Smooth muscle cell (in vitro differentiated cells): Measurements from ENCODE around the gene NPB. TPM values are rescaled to one million over a fixed set of nuclear protein-coding genes. Genes with fewer than 3 reads are reported as not detected.

Experiments
- DNase-seq: peaks from one replicate; lab custom pipeline; 2025; ENCODE audit not compliant: unreplicated experiment; lab: John Stamatoyannopoulos, UW
- H2AFZ ChIP-seq: fragments of 200-600 bp; sonication (generic); 2 replicates; pipeline ENCODE4 v1.6.0; 2016; ENCODE audit warnings: antibody characterized with exemption, low read depth, mild to moderate bottlenecking
- H3F3A ChIP-seq: fragments of 200-600 bp; sonication (generic); 2 replicates; pipeline ENCODE4 v1.6.0; 2017; ENCODE audit warnings: antibody characterized with exemption, low read depth
- H3K27ac ChIP-seq: fragments of 200-600 bp; sonication (generic); 2 replicates; pipeline ENCODE4 v1.5.1; 2016; ENCODE audit warnings: low read depth, mild to moderate bottlenecking
- H3K27me3 ChIP-seq: fragments of 200-600 bp; sonication (generic); 2 replicates; pipeline ENCODE4 v1.6.1; 2016; ENCODE audit warnings: low read depth, mild to moderate bottlenecking
- H3K36me3 ChIP-seq: fragments of 200-600 bp; sonication (generic); 2 replicates; pipeline ENCODE4 v1.5.1; 2016; ENCODE audit warnings: low read depth
- H3K4me1 ChIP-seq: fragments of 200-600 bp; sonication (generic); 2 replicates; pipeline ENCODE4 v1.5.1; 2016; ENCODE audit warnings: low read depth
- H3K4me2 ChIP-seq: fragments of 200-600 bp; sonication (generic); 2 replicates; pipeline ENCODE4 v1.6.0; 2016; ENCODE audit warnings: mild to moderate bottlenecking
- H3K4me3 ChIP-seq: fragments of 200-600 bp; sonication (generic); 2 replicates; pipeline ENCODE4 v1.5.1; 2016; ENCODE audit warnings: mild to moderate bottlenecking
- H3K79me2 ChIP-seq: fragments of 200-600 bp; sonication (generic); 2 replicates; pipeline ENCODE4 v1.6.0; 2016; ENCODE audit warnings: low read depth, mild to moderate bottlenecking
- H3K9ac ChIP-seq: fragments of 200-600 bp; sonication (generic); 2 replicates; pipeline ENCODE4 v1.6.0; 2016; ENCODE audit warnings: low read depth
- H3K9me3 ChIP-seq: fragments of 200-600 bp; sonication (generic); replicated peaks from 2 replicates; pipeline ENCODE4 v1.5.1; 2016; ENCODE audit warnings: low read depth
- H4K20me1 ChIP-seq: fragments of 200-600 bp; sonication (generic); 2 replicates; pipeline ENCODE4 v1.6.0; 2016; ENCODE audit warnings: low read depth
- WGBS: methylation state at CpG from one replicate; pipeline ENCODE4 v1.1.7; 2016; ENCODE audit warnings: low lambda C conversion rate; 5-methylcytosine and 5-hydroxymethylcytosine counted together
- polyA plus RNA-seq: library from polyadenylated mRNA; unstranded; fragments of >200 nt; fragmentation: Nextera tagmentation; extraction: Ambion mirVana; gene quantifications from 2 replicates; pipeline ENCODE4 v1.2.1, GENCODE V29; 2016
- total RNA-seq: library from RNA; depleted of rRNA; stranded (reverse); fragments of >200 nt; gene quantifications from 2 replicates; pipeline ENCODE4 v1.2.3, GENCODE V29; 2014
- TF ChIP-seq, protein P1 (sequence below): fragments of 200-600 bp; sonication (generic); IDR thresholded peaks from 2 replicates; pipeline ENCODE4 v1.5.1; 2017; ENCODE audit warnings: borderline replicate concordance, mild to moderate bottlenecking, antibody characterized with exemption; ENCODE audit not compliant: insufficient read depth, poor library complexity, severe bottlenecking

Gene NPB
- total and polyA plus RNA-seq, 2 experiments from 2014 or later, result 7.9 to 14.4 TPM

DNA sequence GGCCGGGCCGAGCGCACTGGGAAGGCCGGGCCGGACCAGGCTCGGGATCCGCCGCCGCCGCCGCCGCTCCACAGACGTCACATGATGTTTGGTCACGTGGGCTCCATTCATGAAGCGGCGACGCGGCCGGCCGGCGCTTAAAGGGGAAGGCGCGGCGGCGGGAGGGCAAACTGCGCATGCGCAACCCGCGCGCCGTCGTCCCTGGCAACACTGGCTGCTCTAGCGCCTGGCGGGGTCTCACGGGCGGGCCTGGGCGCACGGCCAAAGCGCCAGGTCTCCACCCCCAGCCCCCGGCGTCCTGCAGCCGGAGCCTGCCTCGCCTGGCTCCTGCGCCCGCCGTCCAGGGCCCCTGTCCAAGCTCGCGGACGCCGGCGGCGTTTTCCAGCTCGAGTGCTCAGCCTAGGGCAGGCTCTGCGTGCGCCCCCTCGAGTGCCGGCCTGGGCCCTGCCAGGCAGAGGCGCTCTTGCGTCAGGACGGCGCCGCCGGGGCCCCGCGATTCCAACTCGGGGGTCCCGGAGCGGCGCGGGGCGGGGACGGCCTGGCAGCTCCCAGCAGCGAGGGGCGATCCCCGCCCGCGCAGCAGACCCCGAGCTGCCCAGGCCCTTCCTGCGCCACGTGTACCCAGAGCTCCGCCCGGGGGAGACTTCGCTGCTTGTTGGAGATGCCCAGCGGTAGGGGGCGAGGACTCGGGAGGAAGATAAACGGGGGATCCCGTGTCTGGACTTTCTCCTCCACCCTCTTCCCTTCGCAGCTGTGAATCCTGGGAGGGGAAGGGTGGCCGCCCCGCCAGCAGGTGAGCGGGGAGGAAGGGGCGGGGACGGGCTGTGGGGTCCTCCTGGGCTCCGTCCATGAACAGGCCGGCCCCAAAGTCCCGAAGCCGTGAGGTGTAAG lies 25.9 kb downstream of the NPB start, which contains the start of gene MAFG:
Gene MAFG (minus strand): TSS at position 83 of the 891 bp plus-strand sequence. CDS start 4,550 bp downstream, outside the sequence.
- TF ChIP-seq, protein P1, sequence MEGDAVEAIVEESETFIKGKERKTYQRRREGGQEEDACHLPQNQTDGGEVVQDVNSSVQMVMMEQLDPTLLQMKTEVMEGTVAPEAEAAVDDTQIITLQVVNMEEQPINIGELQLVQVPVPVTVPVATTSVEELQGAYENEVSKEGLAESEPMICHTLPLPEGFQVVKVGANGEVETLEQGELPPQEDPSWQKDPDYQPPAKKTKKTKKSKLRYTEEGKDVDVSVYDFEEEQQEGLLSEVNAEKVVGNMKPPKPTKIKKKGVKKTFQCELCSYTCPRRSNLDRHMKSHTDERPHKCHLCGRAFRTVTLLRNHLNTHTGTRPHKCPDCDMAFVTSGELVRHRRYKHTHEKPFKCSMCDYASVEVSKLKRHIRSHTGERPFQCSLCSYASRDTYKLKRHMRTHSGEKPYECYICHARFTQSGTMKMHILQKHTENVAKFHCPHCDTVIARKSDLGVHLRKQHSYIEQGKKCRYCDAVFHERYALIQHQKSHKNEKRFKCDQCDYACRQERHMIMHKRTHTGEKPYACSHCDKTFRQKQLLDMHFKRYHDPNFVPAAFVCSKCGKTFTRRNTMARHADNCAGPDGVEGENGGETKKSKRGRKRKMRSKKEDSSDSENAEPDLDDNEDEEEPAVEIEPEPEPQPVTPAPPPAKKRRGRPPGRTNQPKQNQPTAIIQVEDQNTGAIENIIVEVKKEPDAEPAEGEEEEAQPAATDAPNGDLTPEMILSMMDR, result peak; percentile 30
- peak within 1 kb of the TSS; percentile 92 for H3K4me3 ChIP-seq
- peak within 1 kb of the TSS; percentile 98 for H3K4me2 ChIP-seq
- peaks cover 29% of the 10 kb centered on the region for H3K4me1 ChIP-seq
- peak; percentile 83 for DNase-seq
- peak within 1 kb of the TSS; percentile 66 for H2AFZ ChIP-seq
- peaks cover 10% of the 10 kb centered on the region for H3F3A ChIP-seq
- H3K79me2 ChIP-seq, result peaks cover 42% of the 10 kb centered on the region
- H3K27me3 ChIP-seq, result no peaks in the 10 kb centered on the region
- peaks cover 45% of the 10 kb centered on the region for H4K20me1 ChIP-seq
- H3K9me3 ChIP-seq, result no peaks in the 10 kb centered on the region
- H3K36me3 ChIP-seq, result no peaks in the 10 kb centered on the region
- peak within 1 kb of the TSS; percentile 100 for H3K27ac ChIP-seq
- WGBS, result under 1% methylated on average over 43 of the region's 98 CpGs
- H3K9ac ChIP-seq, result peak within 1 kb of the TSS; percentile 100

DNA sequence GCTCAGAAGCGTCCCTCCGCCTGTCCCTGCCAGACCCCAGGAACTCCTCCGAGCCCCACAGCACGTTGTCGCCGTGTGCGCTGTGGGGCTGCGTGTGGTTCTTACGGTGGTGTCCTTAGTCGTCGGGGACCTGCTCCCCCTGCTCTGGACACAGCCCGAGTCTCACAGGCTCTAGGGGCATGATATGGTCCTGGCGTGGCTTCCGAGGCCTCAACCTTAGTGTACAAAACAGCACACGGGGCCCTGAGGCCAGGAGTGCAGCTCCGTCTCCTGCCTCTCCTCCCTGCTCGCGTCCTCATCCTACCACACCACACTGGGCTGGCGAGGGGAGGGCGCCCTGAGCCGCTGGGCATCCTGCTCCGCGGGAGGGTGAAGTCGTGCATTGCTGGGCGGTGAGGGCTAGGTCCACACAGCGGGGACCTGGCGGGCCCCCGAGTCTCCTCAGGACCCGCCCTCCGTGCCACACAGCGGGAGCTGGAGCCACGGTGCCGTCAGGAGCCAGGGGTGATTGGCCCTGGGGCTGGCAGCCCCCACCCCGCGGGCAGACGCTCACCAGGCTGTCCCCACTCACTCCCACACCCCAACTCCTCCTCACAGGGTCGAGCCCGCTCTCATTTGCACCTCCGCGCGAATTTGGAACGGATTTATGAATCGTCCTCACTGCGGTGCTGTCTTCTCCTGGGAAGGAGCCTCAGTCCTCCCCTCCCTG lies 26.7 kb downstream of the NPB start:
- H3K4me3 ChIP-seq, result peak overlapping the region; percentile 63
- 25% methylated on average over 40 of the region's 44 CpGs for WGBS
- peaks cover 34% of the 10 kb centered on the region for H3K79me2 ChIP-seq
- no peak for DNase-seq
- peak overlapping the region; percentile 89 for H3K9ac ChIP-seq
- peaks cover 14% of the 10 kb centered on the region for H3F3A ChIP-seq
- no peaks in the 10 kb centered on the region for H3K27me3 ChIP-seq
- H2AFZ ChIP-seq, result peak overlapping the region; percentile 66
- TF ChIP-seq, protein P1, result no peak
- H3K4me2 ChIP-seq, result peak overlapping the region; percentile 96
- no peaks in the 10 kb centered on the region for H3K36me3 ChIP-seq
- no peaks in the 10 kb centered on the region for H3K9me3 ChIP-seq
- peaks cover 45% of the 10 kb centered on the region for H4K20me1 ChIP-seq
- H3K4me1 ChIP-seq, result peaks cover 21% of the 10 kb centered on the region
- peak overlapping the region; percentile 56 for H3K27ac ChIP-seq

DNA sequence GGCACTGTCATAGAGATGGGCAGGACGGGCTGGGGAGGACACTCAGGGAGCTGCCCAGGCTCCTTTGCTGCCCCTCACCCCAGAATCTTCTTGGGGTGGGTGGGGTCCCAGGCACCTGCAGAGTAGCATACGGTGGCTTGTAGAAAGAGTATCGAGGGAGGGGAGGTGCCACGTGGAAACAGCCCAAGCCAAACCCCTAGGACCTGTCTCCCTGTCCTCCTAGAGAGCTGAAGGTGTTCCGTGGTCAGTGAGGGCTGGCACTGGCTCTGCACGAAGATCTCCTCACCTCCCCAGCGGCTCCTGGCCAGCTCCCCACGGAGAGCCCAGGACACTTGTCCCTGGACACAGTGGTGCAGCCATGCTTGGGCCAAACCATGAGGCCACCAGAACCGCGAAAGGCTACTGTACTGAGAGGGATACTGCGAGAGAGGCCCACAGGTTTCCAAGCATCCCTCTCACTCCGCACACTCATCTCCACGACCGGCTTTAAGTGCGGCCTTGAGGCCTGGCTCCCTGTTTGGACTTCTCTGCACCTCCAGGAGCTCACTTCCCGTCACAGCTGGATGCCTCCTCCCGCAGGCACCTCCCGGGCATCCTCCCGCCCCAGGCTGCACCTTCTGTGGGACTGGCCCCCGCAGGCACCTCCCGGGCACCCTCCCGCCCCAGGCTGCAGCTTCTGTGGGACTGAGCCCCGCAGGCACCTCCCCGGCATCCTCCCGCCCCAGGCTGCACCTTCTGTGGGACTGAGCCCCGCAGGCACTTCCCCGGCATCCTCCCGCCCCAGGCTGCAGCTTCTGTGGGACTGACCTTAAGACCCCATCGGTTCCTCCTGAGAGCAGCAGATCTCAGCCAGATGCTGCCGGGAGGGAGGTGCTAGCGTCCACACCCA lies 27.5 kb downstream of the NPB start:
- H3K79me2 ChIP-seq, result peaks cover 26% of the 10 kb centered on the region
- no peak for DNase-seq
- H3K4me2 ChIP-seq, result peak overlapping the region; percentile 96
- TF ChIP-seq, protein P1, result no peak
- no peak overlapping the region for H3K9ac ChIP-seq
- peaks cover 45% of the 10 kb centered on the region for H4K20me1 ChIP-seq
- H3K4me1 ChIP-seq, result peaks cover 13% of the 10 kb centered on the region
- H3K4me3 ChIP-seq, result peak overlapping the region; percentile 63
- H2AFZ ChIP-seq, result no peak overlapping the region
- H3K36me3 ChIP-seq, result no peaks in the 10 kb centered on the region
- H3F3A ChIP-seq, result peaks cover 18% of the 10 kb centered on the region
- 92% methylated on average over 23 of the region's 31 CpGs for WGBS
- H3K27me3 ChIP-seq, result no peaks in the 10 kb centered on the region
- no peak overlapping the region for H3K27ac ChIP-seq
- no peaks in the 10 kb centered on the region for H3K9me3 ChIP-seq
